ENCODE measurements around the gene UGT1A10.

The UGT1A10 gene

DNA sequence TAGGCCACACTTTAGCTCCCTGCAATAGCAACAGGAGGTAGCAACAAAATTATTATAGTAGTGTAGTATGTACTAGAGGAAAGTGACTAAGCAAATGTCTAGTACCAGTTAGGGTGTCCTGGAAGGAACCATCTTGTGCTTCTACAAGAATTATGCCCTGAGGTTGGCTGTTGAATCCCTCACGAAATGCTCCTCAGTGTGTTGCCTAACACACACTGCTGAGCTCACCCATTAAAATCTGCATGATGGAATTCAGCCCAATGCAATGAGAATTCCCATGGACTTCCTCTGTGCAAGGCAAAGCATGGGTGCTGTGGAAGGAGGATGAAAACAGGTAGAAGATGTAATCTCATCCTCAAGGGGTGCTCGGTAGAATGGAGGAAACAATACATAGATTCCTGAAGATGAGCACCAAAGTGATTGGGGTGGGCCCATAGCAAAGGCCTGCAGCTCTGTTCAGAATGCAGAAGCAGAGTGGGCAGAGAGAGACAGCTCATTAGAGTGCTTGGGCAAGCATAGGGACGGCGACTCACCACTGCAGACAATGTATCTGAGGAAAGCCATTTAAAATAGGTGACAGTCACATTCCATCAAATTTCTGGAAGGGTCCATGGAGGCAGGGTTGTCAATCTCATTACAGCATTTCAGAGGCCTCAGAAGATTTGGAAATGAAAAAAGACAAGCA is 44.3 kb downstream of the UGT1A10 start:
- TF ChIP-seq CTCF (IDR thresholded peaks at IDR 0.05) = no peak

GRCh38 chr2:233681521-233682099 is 45.4 kb downstream of the UGT1A10 start, which contains the start of gene UGT1A7:
Gene UGT1A7 (plus strand): TSS chr2:233681901. CDS start chr2:233681938, 37 bp downstream.
- Histone ChIP-seq H3K36me3 (no peaks in the 10 kb centered on the region), H3K9me3 (no peaks in the 10 kb centered on the region), H3K27ac (no peak within 1 kb of the TSS), H3K4me1 (ENCODE audit: control insufficient read depth in 1 of 2, insufficient read depth in 1 of 2, low read depth in 1 of 2, low read length in 1 of 2) (no peaks in the 10 kb centered on the region), H3K4me3 (ENCODE audit: low read depth in 1 of 2, low read length in 1 of 2) (no peak within 1 kb of the TSS), H3K27me3 (peaks cover 2% of the 10 kb centered on the region)
- TF ChIP-seq CTCF (IDR thresholded peaks at IDR 0.05) = no peak

More for the DNA sequence above, 44.3 kb downstream of the UGT1A10 start:
- H3K4me1 ChIP-seq (ENCODE audit: control insufficient read depth in 1 of 2, insufficient read depth in 1 of 2, low read depth in 1 of 2, low read length in 1 of 2) = no peaks in the 10 kb centered on the region
- H3K9me3 ChIP-seq = no peaks in the 10 kb centered on the region
- no peak overlapping the region for H3K27ac ChIP-seq
- H3K36me3 ChIP-seq = no peaks in the 10 kb centered on the region
- H3K4me3 ChIP-seq (ENCODE audit: low read depth in 1 of 2, low read length in 1 of 2) = no peak overlapping the region
- no peaks in the 10 kb centered on the region for H3K27me3 ChIP-seq

GRCh38 chr2:233684640-233685039 is 48.4 kb downstream of the UGT1A10 start:
- no peaks in the 10 kb centered on the region for H3K4me1 ChIP-seq (ENCODE audit: control insufficient read depth in 1 of 2, insufficient read depth in 1 of 2, low read depth in 1 of 2, low read length in 1 of 2)
- no peaks in the 10 kb centered on the region for H3K36me3 ChIP-seq
- no peaks in the 10 kb centered on the region for H3K9me3 ChIP-seq
- TF ChIP-seq CTCF (IDR thresholded peaks at IDR 0.05) = no peak
- H3K4me3 ChIP-seq (ENCODE audit: low read depth in 1 of 2, low read length in 1 of 2) = no peak overlapping the region
- no peak overlapping the region for H3K27ac ChIP-seq
- H3K27me3 ChIP-seq = peaks cover 5% of the 10 kb centered on the region

DNA sequence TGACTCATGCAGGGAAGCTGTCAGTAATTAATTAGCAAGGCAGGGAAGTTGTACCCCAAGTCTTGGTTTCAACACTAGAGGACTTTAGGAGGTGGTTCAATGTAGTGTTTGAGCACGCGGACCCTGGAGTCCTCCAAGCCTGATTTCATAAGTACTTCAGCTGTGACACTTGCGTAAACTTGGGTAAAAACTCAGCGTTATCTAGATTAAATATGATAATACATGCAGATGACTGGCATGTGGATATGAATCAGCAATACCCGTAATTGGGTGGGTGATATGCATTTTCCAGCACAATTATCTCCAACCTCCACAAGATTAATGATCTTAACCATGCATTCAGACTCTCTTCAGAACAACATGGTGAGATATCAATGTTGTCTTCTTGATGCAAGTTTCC is 50.7 kb downstream of the UGT1A10 start:
- Histone ChIP-seq H3K27ac (no peak overlapping the region), H3K4me3 (ENCODE audit: low read depth in 1 of 2, low read length in 1 of 2) (no peak overlapping the region), H3K27me3 (peaks cover 5% of the 10 kb centered on the region), H3K9me3 (no peaks in the 10 kb centered on the region), H3K36me3 (no peaks in the 10 kb centered on the region), H3K4me1 (ENCODE audit: control insufficient read depth in 1 of 2, insufficient read depth in 1 of 2, low read depth in 1 of 2, low read length in 1 of 2) (no peaks in the 10 kb centered on the region)
- no peak for TF ChIP-seq CTCF (IDR thresholded peaks at IDR 0.05)

DNA sequence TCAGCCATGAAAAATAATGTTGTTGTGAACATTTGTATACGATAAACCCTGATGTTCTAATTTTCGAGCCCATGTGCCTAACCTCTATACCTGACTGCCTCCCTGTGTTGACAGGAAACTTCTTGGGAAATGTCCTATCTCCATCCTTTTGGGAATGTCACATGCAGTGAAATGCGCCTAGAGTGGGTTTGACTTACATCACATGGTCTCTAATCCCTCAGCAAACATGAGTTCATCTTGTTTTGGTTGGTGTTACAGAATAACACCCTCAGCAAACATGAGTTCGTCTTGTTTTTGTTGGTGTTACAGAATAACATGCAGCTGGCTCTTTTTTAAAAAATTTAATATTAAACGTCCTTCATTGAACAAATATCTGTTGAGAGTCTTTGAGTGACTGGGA is 52.1 kb downstream of the UGT1A10 start:
- Histone ChIP-seq H3K4me1 (ENCODE audit: control insufficient read depth in 1 of 2, insufficient read depth in 1 of 2, low read depth in 1 of 2, low read length in 1 of 2) (no peaks in the 10 kb centered on the region), H3K9me3 (no peaks in the 10 kb centered on the region), H3K4me3 (ENCODE audit: low read depth in 1 of 2, low read length in 1 of 2) (no peak overlapping the region), H3K27ac (no peak overlapping the region), H3K36me3 (no peaks in the 10 kb centered on the region), H3K27me3 (peaks cover 5% of the 10 kb centered on the region)
- TF ChIP-seq CTCF (IDR thresholded peaks at IDR 0.05) = no peak
